ENCODE results near the gene MYO18B.

Gene MYO18B

DNA sequence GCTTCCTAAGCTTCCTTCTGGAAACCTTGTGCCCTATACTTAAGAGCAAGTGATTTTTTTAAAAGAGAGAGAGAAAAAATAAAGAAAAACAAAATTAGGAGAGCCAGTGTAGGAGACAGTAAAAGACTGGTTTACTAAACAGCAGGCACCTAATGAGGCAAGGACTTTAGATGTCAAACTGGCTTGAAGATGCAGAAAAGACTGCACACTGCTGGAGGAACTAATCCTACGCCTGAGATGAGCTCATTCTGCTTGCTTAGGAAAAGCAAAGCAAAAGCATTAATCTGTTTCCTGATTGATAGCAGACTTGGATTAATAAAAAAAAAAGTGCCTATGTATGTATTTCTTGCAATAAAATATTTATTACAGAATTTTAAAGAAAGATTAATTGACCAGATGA is 313.7 kb downstream of the MYO18B start:
- DNase-seq, result no peak

- DNase-seq, result no peak
These were observed 314.6 kb downstream of the MYO18B start for GRCh38 chr22:26056455-26057200.

GRCh38 chr22:26057731-26058130 is 315.7 kb downstream of the MYO18B start:
- DNase-seq, result no peak

DNA sequence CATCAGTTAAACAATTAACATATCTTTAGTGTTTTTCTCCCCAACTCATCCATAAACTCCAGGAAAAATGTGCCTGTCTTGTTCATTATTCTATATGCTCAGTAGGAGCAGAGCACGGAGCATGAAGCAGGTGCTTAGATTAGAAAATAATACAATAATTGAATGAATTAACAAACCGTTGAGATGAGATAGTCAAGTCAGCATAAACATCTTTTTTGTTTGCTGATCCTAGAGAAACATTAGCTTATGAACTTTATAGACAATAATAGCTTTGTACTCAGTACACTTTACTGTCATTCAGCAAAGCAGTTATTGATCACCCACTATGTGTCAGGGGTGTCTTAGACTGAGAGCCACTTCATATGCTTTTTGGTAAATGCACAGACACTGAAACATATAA is 322.1 kb downstream of the MYO18B start:
- no peak for DNase-seq

DNA sequence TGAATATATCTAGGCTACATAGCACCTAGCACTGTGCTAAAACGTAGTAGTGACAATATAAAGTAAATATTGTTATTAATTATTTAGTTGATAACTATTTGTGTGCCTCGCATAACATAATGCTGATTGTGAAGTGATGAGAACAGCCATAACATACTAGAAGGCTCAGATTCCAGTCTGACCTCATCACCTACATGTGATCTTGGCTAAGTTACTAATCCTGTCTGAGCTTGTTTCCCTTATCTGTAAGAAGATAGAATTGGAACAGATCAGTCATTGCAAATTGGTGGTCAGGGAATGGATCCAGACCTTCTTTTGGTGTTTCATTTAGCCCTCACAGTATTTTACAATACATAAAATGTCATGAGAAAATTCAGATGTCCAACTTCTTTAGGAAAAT is 323.9 kb downstream of the MYO18B start:
- DNase-seq, result no peak

- no peak for DNase-seq
These were observed 324.5 kb downstream of the MYO18B start for GRCh38 chr22:26066534-26066933.

GRCh38 chr22:26068571-26068970 is 326.6 kb downstream of the MYO18B start:
- no peak for DNase-seq

DNA sequence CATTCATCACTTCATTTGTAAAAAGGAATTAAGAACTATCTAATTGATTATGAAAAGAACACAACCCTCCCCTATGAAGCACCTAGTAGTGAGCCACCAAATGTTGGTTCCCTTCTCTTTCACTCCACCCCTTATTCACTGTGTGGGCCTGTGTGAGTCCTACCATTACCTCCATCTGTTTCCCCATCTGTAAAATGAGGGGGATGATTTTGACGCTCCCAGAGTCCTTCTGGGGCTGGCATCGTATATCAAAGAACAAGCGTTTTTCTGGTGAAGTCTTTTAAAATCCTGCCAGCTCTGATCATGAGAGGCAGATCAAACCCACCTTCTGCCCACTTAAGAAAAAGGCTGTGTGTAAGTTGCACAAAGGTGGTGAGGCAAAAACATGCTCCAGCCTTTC is 330.6 kb downstream of the MYO18B start:
- DNase-seq, result no peak

DNA sequence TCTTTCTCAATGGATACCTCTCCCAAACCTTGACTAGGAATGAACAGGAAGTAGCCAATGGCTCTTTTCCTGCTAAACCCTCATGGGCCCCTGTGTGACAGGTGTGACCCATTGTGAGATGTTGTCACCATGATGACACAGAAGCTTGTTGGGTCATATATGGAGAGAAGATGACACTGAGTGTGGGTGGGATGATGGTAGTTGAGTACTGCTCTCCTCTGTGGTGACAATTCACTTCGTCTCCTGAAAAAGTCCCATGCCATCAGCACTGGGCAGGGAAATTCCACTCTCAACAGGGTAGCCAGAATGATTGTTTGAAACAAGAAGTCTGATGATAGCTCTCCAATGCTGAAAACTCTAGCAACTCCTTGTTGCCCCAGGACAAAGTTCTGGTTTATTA is 333.3 kb downstream of the MYO18B start:
- DNase-seq, result no peak

GRCh38 chr22:26079009-26079408 is 337.0 kb downstream of the MYO18B start:
- DNase-seq, result no peak

Data from suppressor macrophage (primary cell).